Type B pancreatic cell (in vitro differentiated cells): ENCODE measurements around the gene KAT2B. TPM values are rescaled to one million over a fixed set of nuclear protein-coding genes. Genes with fewer than 3 reads are reported as not detected.

Experiments used
- DNase-seq: peaks from one replicate; pipeline ENCODE4 v3.0.0; 2021; ENCODE audit warnings: mixed read lengths; ENCODE audit not compliant: unreplicated experiment; ENCODE audit errors: extremely low spot score
- H3K27ac Mint-ChIP-seq: 2 replicates; pipeline ENCODE4 v1.8.0; 2021; ENCODE audit warnings: mild to moderate bottlenecking, mixed read lengths
- H3K27me3 Mint-ChIP-seq: 2 replicates; pipeline ENCODE4 v1.8.0; 2021; ENCODE audit warnings: mixed read lengths
- H3K36me3 Mint-ChIP-seq: 2 replicates; pipeline ENCODE4 v1.8.0; 2021; ENCODE audit warnings: mixed read lengths
- H3K4me1 Mint-ChIP-seq: one replicate; pipeline ENCODE4 v1.8.0; 2021; ENCODE audit warnings: mixed read lengths; ENCODE audit not compliant: unreplicated experiment
- H3K4me3 Mint-ChIP-seq: 2 replicates; pipeline ENCODE4 v1.8.0; 2021; ENCODE audit warnings: mild to moderate bottlenecking, mixed read lengths
- H3K9me3 Mint-ChIP-seq: 2 replicates; pipeline ENCODE4 v1.8.0; 2021; ENCODE audit warnings: mixed read lengths
- CTCF ChIP-seq: fragments of 200-600 bp; sonication (generic); conservative IDR thresholded peaks from 2 replicates; pipeline ENCODE4 v1.5.0; 2021; ENCODE audit warnings: antibody characterized with exemption, mild to moderate bottlenecking
- total RNA-seq: library from RNA; stranded (reverse); gene quantifications from 2 replicates; pipeline ENCODE4 v1.2.1, GENCODE V29; 2021; ENCODE audit warnings: low replicate concordance

Gene KAT2B
- total RNA-seq, 1 donor from 2014 or later: 13.2 TPM

DNA sequence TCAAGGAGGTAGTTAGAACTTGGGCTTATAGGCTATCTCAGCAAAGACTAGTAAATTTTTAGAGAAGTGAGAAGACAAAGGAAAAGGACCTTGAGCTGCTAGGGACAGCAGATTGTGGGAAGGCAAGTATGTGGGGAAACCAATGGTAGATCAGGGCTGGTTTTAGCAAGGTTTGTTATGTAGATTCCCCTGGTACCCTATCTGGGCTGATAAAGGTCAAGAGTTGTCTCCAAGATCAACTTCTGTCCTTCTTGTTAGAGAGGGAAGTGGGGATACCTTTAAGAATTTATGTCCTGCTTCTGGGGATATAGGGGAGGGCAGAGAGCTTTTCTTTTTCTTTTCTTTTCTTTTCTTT, 28.9 kb downstream of the KAT2B start:
- TF ChIP-seq CTCF: no peak
- no peak for DNase-seq
- H3K27ac Mint-ChIP-seq: no peak overlapping the region
- H3K36me3 Mint-ChIP-seq: peaks cover 5% of the 10 kb centered on the region
- no peaks in the 10 kb centered on the region for H3K27me3 Mint-ChIP-seq
- peaks cover 9% of the 10 kb centered on the region for H3K9me3 Mint-ChIP-seq
- no peak overlapping the region for H3K4me3 Mint-ChIP-seq
- peaks cover 15% of the 10 kb centered on the region for H3K4me1 Mint-ChIP-seq

DNA sequence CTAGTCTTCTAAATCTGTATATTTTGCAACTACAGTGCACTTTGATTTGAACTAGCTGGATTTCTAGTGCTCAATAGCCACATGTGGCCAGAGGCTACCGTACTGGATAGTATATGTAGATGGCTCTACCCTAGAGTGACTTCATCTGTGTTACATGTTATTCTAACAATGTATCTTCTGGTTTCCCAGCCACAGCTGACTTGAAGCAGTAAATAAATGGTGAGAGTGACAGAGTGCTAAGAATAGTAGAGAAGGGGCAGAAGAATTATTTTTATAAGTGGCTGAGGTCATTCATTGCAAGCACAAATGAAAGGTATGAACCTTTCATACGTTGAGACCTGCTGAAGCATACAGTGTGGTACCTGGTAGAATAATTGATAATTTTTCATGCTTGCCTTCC, 30.9 kb downstream of the KAT2B start:
- Mint-ChIP-seq H3K9me3 (peaks cover 4% of the 10 kb centered on the region), H3K27me3 (no peaks in the 10 kb centered on the region), H3K4me1 (peaks cover 7% of the 10 kb centered on the region), H3K36me3 (peaks cover 5% of the 10 kb centered on the region), H3K27ac (no peak overlapping the region), H3K4me3 (no peak overlapping the region)
- TF ChIP-seq CTCF: no peak
- DNase-seq: no peak

GRCh38 chr3:20072422-20072821, 32.2 kb downstream of the KAT2B start:
- Mint-ChIP-seq H3K4me3 (no peak overlapping the region), H3K4me1 (peaks cover 5% of the 10 kb centered on the region), H3K27me3 (no peaks in the 10 kb centered on the region), H3K9me3 (peaks cover 4% of the 10 kb centered on the region), H3K36me3 (peaks cover 5% of the 10 kb centered on the region), H3K27ac (no peak overlapping the region)
- no peak for TF ChIP-seq CTCF
- no peak for DNase-seq

- no peak for TF ChIP-seq CTCF
- no peak overlapping the region for H3K4me3 Mint-ChIP-seq
- peaks cover 4% of the 10 kb centered on the region for H3K9me3 Mint-ChIP-seq
- H3K36me3 Mint-ChIP-seq: peaks cover 5% of the 10 kb centered on the region
- H3K27ac Mint-ChIP-seq: no peak overlapping the region
- DNase-seq: no peak
- peaks cover 4% of the 10 kb centered on the region for H3K4me1 Mint-ChIP-seq
- H3K27me3 Mint-ChIP-seq: no peaks in the 10 kb centered on the region
These were observed 32.8 kb downstream of the KAT2B start for GRCh38 chr3:20073068-20073467.

DNA sequence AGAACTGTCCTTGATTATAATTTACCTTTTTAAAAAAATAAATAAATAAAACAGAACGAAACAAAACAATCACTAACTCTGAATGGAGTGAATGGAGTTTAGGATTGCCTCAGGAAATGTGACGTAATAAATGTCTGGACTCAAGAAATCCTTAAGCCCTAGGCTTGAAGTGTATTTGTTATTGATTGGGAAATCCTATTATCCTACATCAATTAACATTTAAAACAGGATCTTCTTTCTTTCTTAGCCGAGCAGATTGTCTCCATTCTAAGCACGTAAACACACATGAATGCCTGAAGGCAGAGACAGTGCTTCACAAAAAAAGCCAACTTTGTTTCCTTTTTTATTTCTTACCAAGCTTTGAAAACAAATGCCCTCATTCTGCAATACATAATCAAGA, 33.4 kb downstream of the KAT2B start:
- no peak overlapping the region for H3K27ac Mint-ChIP-seq
- no peak overlapping the region for H3K4me3 Mint-ChIP-seq
- no peak for TF ChIP-seq CTCF
- H3K36me3 Mint-ChIP-seq: peaks cover 5% of the 10 kb centered on the region
- peaks cover 4% of the 10 kb centered on the region for H3K9me3 Mint-ChIP-seq
- H3K4me1 Mint-ChIP-seq: peaks cover 4% of the 10 kb centered on the region
- DNase-seq: no peak
- no peaks in the 10 kb centered on the region for H3K27me3 Mint-ChIP-seq
